Vagina (tissue), 2 donors: ENCODE measurements around the gene HRK. TPM values are rescaled to one million over a fixed set of nuclear protein-coding genes. Genes with fewer than 3 reads are reported as not detected.

Experiments
- DNase-seq, 2 donors: peaks; one replicate each; pipeline ENCODE4 v3.0.0-alpha.2; 2017; ENCODE audit errors: extremely low spot score in 2 of 2
- H3K27ac ChIP-seq: fragments of 200-600 bp; sonication (generic); one replicate; pipeline ENCODE4 v1.5.1; 2019
- H3K27me3 ChIP-seq: fragments of 200-600 bp; sonication (generic); one replicate; pipeline ENCODE4 v1.5.1; 2019
- H3K36me3 ChIP-seq, 2 donors: fragments of 200-600 bp; sonication (generic); one replicate each; pipeline ENCODE4 v1.5.1; 2017 to 2019
- H3K4me1 ChIP-seq: fragments of 200-600 bp; sonication (generic); one replicate; pipeline ENCODE4 v1.5.1; 2019
- H3K4me3 ChIP-seq, 2 donors: fragments of 200-600 bp; sonication (generic); 1 replicate in 1 of 2; 2 replicates in 1 of 2; pipeline ENCODE4 v1.5.1; 2016 to 2019
- H3K9me3 ChIP-seq: fragments of 200-600 bp; sonication (generic); one replicate; pipeline ENCODE4 v1.5.1; 2019
- CTCF ChIP-seq, 3 experiments: fragments of 450-650 bp in 2 of 3; fragments of 200-600 bp in 1 of 3; sonication (generic) in 1 of 3; IDR thresholded peaks; one replicate each; pipeline ENCODE4 v1.5.1; 2017 to 2019; ENCODE audit warnings: antibody characterized with exemption in 3 of 3, mild to moderate bottlenecking in 2 of 3, moderate library complexity in 2 of 3
- POLR2A ChIP-seq, 2 donors: fragments of 450-650 bp; IDR thresholded peaks; one replicate each; pipeline ENCODE4 v1.6.1; 2017; ENCODE audit warnings: antibody characterized with exemption in 2 of 2, mild to moderate bottlenecking in 2 of 2, moderate library complexity in 2 of 2
- POLR2AphosphoS5 ChIP-seq, 2 donors: sonication (generic); formaldehyde crosslinking; IDR thresholded peaks; one replicate each; pipeline ENCODE4 v1.9.0; 2017; ENCODE audit warnings: antibody characterized with exemption in 2 of 2, mild to moderate bottlenecking in 2 of 2, low read depth in 1 of 2; ENCODE audit not compliant: insufficient read depth in 1 of 2
- intact Hi-C: fragments of 100-400 bp; cut with DNase I; formaldehyde crosslinking; loops from one replicate; pipeline ENCODE4 v1.15.1; 2023
- total RNA-seq: library from RNA; depleted of rRNA; stranded (reverse); fragments of >200 nt; gene quantifications from one replicate; pipeline ENCODE4 v1.2.3, GENCODE V29; 2016

Gene HRK
- not detected for total RNA-seq

GRCh38 chr12:116881325-116881876 is at the start of gene HRK:
HRK (minus strand) TSS chr12:116881441; CDS start chr12:116881307, 134 bp downstream.
- no peak for DNase-seq
- intact Hi-C loops = no loop called here
- TF ChIP-seq CTCF (IDR thresholded peaks at IDR 0.05) (no peak), POLR2A (IDR thresholded peaks at IDR 0.05) (no peak), POLR2AphosphoS5 (IDR thresholded peaks at IDR 0.05; ENCODE audit: insufficient read depth in 1 of 2, low read depth in 1 of 2) (no peak)
- peak within 1 kb of the TSS; percentile 15 to 46 for H3K4me3 ChIP-seq
- no peak within 1 kb of the TSS for H3K27ac ChIP-seq
- H3K27me3 ChIP-seq = peaks cover 11% of the 10 kb centered on the region
- no peaks in the 10 kb centered on the region for H3K9me3 ChIP-seq
- H3K36me3 ChIP-seq = no peaks in the 10 kb centered on the region
- peaks cover 37% of the 10 kb centered on the region for H3K4me1 ChIP-seq

GRCh38 chr12:116929885-116930284 is 48.6 kb upstream of the HRK start:
- Histone ChIP-seq H3K27ac (no peak overlapping the region), H3K4me1 (peaks cover 16% of the 10 kb centered on the region), H3K27me3 (no peaks in the 10 kb centered on the region), H3K36me3 (no peaks in the 10 kb centered on the region), H3K4me3 (no peak overlapping the region), H3K9me3 (no peaks in the 10 kb centered on the region)
- intact Hi-C loops = no loop called here
- TF ChIP-seq CTCF (IDR thresholded peaks at IDR 0.05) = no peak
- no peak for TF ChIP-seq POLR2A (IDR thresholded peaks at IDR 0.05)
- TF ChIP-seq POLR2AphosphoS5 (IDR thresholded peaks at IDR 0.05; ENCODE audit: insufficient read depth in 1 of 2, low read depth in 1 of 2) = no peak
- DNase-seq = no peak

GRCh38 chr12:116928504-116928903 is 47.3 kb upstream of the HRK start:
- no peak for TF ChIP-seq POLR2AphosphoS5 (IDR thresholded peaks at IDR 0.05; ENCODE audit: insufficient read depth in 1 of 2, low read depth in 1 of 2)
- no peak for TF ChIP-seq CTCF (IDR thresholded peaks at IDR 0.05)
- no peak for TF ChIP-seq POLR2A (IDR thresholded peaks at IDR 0.05)
- intact Hi-C loops = no loop called here

GRCh38 chr12:116927244-116927940 is 46.2 kb upstream of the HRK start:
- no peaks in the 10 kb centered on the region for H3K4me1 ChIP-seq
- H3K4me3 ChIP-seq = no peak overlapping the region
- H3K27me3 ChIP-seq = no peaks in the 10 kb centered on the region
- DNase-seq = no peak
- H3K27ac ChIP-seq = no peak overlapping the region
- no peaks in the 10 kb centered on the region for H3K9me3 ChIP-seq
- H3K36me3 ChIP-seq = no peaks in the 10 kb centered on the region
- TF ChIP-seq CTCF (IDR thresholded peaks at IDR 0.05) (no peak), POLR2A (IDR thresholded peaks at IDR 0.05) (no peak), POLR2AphosphoS5 (IDR thresholded peaks at IDR 0.05; ENCODE audit: insufficient read depth in 1 of 2, low read depth in 1 of 2) (no peak)
- intact Hi-C loops = no loop called here

More at GRCh38 chr12:116928504-116928903, 47.3 kb upstream of the HRK start:
- Histone ChIP-seq H3K27me3 (no peaks in the 10 kb centered on the region), H3K4me3 (no peak overlapping the region), H3K27ac (no peak overlapping the region), H3K4me1 (peaks cover 7% of the 10 kb centered on the region), H3K36me3 (no peaks in the 10 kb centered on the region), H3K9me3 (no peaks in the 10 kb centered on the region)
- no peak for DNase-seq
